HG02943 (cell line): Measurements from ENCODE around the gene PVRIG.
"Not testable (repeated sequence)": the region's sequence is repeated elsewhere in the genome, so short reads cannot be mapped to it uniquely, and the experiment has no call there.

ENCODE experiments used
- ATAC-seq: cut with Tn5 transposase; IDR thresholded peaks from one replicate; pipeline ENCODE4 v1.9.1; 2021; ENCODE audit warnings: mild to moderate bottlenecking, low read depth, moderate library complexity; ENCODE audit not compliant: unreplicated experiment

The PVRIG gene

GRCh38 chr7:100219801-100220585 is at the start of gene PVRIG:
PVRIG (plus strand) TSS chr7:100219949; CDS start chr7:100219971, 22 bp downstream.
- not testable (repeated sequence) for ATAC-seq

GRCh38 chr7:100170101-100170897 is 49.5 kb upstream of the PVRIG start:
- ATAC-seq = no peak

GRCh38 chr7:100171087-100171681 is 48.6 kb upstream of the PVRIG start:
- no peak for ATAC-seq

- ATAC-seq = no peak
Measured at GRCh38 chr7:100171840-100172239, 47.9 kb upstream of the PVRIG start.

- ATAC-seq = no peak
Measured at GRCh38 chr7:100173806-100174495, 45.8 kb upstream of the PVRIG start.

- ATAC-seq = no peak
Measured at GRCh38 chr7:100174582-100174981, 45.2 kb upstream of the PVRIG start.

GRCh38 chr7:100175296-100175935 is 44.3 kb upstream of the PVRIG start:
- ATAC-seq = no peak

GRCh38 chr7:100176096-100177044 is 43.4 kb upstream of the PVRIG start:
- no peak for ATAC-seq

GRCh38 chr7:100177045-100178001 is 42.4 kb upstream of the PVRIG start, which contains the start of the genes GPC2 and STAG3:
GPC2 (minus strand) TSS chr7:100177381; CDS start chr7:100177199, 182 bp downstream.
STAG3 (plus strand) TSS chr7:100177918; CDS start chr7:100180557, 2,639 bp downstream.
- ATAC-seq = peak; percentile 84

GRCh38 chr7:100180084-100180483 is 39.7 kb upstream of the PVRIG start:
- ATAC-seq = not testable (repeated sequence)

- not testable (repeated sequence) for ATAC-seq
Measured at GRCh38 chr7:100182616-100183015, 37.1 kb upstream of the PVRIG start.

GRCh38 chr7:100183090-100183489 is 36.7 kb upstream of the PVRIG start:
- ATAC-seq = not testable (repeated sequence)

- no peak for ATAC-seq
Measured at GRCh38 chr7:100185726-100186125, 34.0 kb upstream of the PVRIG start.

GRCh38 chr7:100189061-100189460 is 30.7 kb upstream of the PVRIG start:
- ATAC-seq = no peak

- no peak for ATAC-seq
Measured at GRCh38 chr7:100190048-100190711, 29.6 kb upstream of the PVRIG start.

GRCh38 chr7:100191775-100192174 is 28.0 kb upstream of the PVRIG start:
- ATAC-seq = no peak

- not testable (repeated sequence) for ATAC-seq
Measured at GRCh38 chr7:100192281-100192862, 27.4 kb upstream of the PVRIG start.
